Hematopoietic multipotent progenitor cell treated with erythropoietin and hydrocortisone succinate and interleukin-3 and kit ligand, for 15 days (in vitro differentiated cells): ENCODE data around the gene GOLPH3L.
"Not testable (repeated sequence)": the region's sequence is repeated elsewhere in the genome, so short reads cannot be mapped to it uniquely, and the experiment has no call there.

Source experiments
- DNase-seq: peaks from one replicate; pipeline ENCODE4 v3.0.0-alpha.2; 2015; ENCODE audit warnings: low spot score

GOLPH3L gene

GRCh38 chr1:150696995-150697927, at the start of gene GOLPH3L:
Gene GOLPH3L, minus strand, starts transcription at chr1:150697154. Its CDS starts 2,316 bp downstream, at chr1:150694838.
- DNase-seq: peak; percentile 96

GRCh38 chr1:150730130-150730721, 33.3 kb upstream of the GOLPH3L start:
- DNase-seq: no peak

GRCh38 chr1:150724336-150724735, 27.4 kb upstream of the GOLPH3L start:
- DNase-seq: no peak

- no peak for DNase-seq
Observed at GRCh38 chr1:150720703-150721102, 23.7 kb upstream of the GOLPH3L start, which contains the start of gene HORMAD1. Gene HORMAD1, minus strand, starts transcription at chr1:150720895. Its CDS starts 1,390 bp downstream, at chr1:150719505.

- DNase-seq: no peak
Observed at GRCh38 chr1:150720098-150720497, 23.1 kb upstream of the GOLPH3L start.

GRCh38 chr1:150718225-150718891, 21.4 kb upstream of the GOLPH3L start:
- DNase-seq: no peak

- DNase-seq: not testable (repeated sequence)
Observed at GRCh38 chr1:150709031-150709430, 12.1 kb upstream of the GOLPH3L start.

GRCh38 chr1:150708595-150708994, 11.6 kb upstream of the GOLPH3L start:
- no peak for DNase-seq

- DNase-seq: no peak
Observed at GRCh38 chr1:150706091-150706490, 9.1 kb upstream of the GOLPH3L start.

GRCh38 chr1:150703427-150703826, 6.5 kb upstream of the GOLPH3L start:
- no peak for DNase-seq

- no peak for DNase-seq
Observed at GRCh38 chr1:150696590-150696989, 364 bp downstream of the GOLPH3L start.

GRCh38 chr1:150696162-150696561, 792 bp downstream of the GOLPH3L start:
- DNase-seq: no peak

GRCh38 chr1:150695561-150695960, 1.4 kb downstream of the GOLPH3L start:
- no peak for DNase-seq

- DNase-seq: no peak
Observed at GRCh38 chr1:150692720-150693119, 4.2 kb downstream of the GOLPH3L start.

- DNase-seq: no peak
Observed at GRCh38 chr1:150688763-150689162, 8.2 kb downstream of the GOLPH3L start.

- no peak for DNase-seq
Observed at GRCh38 chr1:150686275-150686674, 10.7 kb downstream of the GOLPH3L start.

GRCh38 chr1:150683914-150684313, 13.0 kb downstream of the GOLPH3L start:
- no peak for DNase-seq

GRCh38 chr1:150678988-150679387, 18.0 kb downstream of the GOLPH3L start:
- DNase-seq: no peak

- DNase-seq: no peak
Observed at GRCh38 chr1:150674881-150675280, 22.1 kb downstream of the GOLPH3L start.

GRCh38 chr1:150663321-150663720, 33.6 kb downstream of the GOLPH3L start:
- DNase-seq: no peak

- DNase-seq: no peak
Observed at GRCh38 chr1:150662811-150663210, 34.1 kb downstream of the GOLPH3L start.

GRCh38 chr1:150661156-150661555, 35.8 kb downstream of the GOLPH3L start:
- no peak for DNase-seq

- DNase-seq: no peak
Observed at GRCh38 chr1:150660584-150660983, 36.4 kb downstream of the GOLPH3L start.
